ENCODE measurements around the gene TNKS2.

Gene TNKS2

GRCh38 chr10:91800756-91801155 is 2.5 kb downstream of the TNKS2 start:
- Histone ChIP-seq H3K9me3 (ENCODE audit: insufficient read depth, low read depth, low read length) (no peaks in the 10 kb centered on the region), H3K9me2 (replicated peaks; ENCODE audit: low read depth, low read length) (no peaks in the 10 kb centered on the region), H3K79me2 (ENCODE audit: insufficient read depth, low read length) (peaks cover 87% of the 10 kb centered on the region), H3K4me1 (ENCODE audit: insufficient read depth, low read length, poor library complexity, severe bottlenecking) (peaks cover 73% of the 10 kb centered on the region), H3K4me3 (ENCODE audit: low read length, poor library complexity, severe bottlenecking) (peak overlapping the region; percentile 89), H4K20me1 (ENCODE audit: insufficient read depth, low read length, poor library complexity, severe bottlenecking) (peaks cover 66% of the 10 kb centered on the region), H3K36me3 (ENCODE audit: insufficient read depth, low read length) (peaks cover 10% of the 10 kb centered on the region; the same call in 1 of the 2 replicates), H3K27me3 (ENCODE audit: insufficient read depth, low read length, poor library complexity, severe bottlenecking) (no peaks in the 10 kb centered on the region), H3K9ac (ENCODE audit: low read depth, low read length, poor library complexity, severe bottlenecking) (peak overlapping the region; percentile 98), H2AFZ (ENCODE audit: low read length) (no peak overlapping the region), H3K4me2 (ENCODE audit: low read depth, low read length, poor library complexity, severe bottlenecking) (peak overlapping the region; percentile 95), H3F3A (ENCODE audit: low read depth) (no peaks in the 10 kb centered on the region)
- TF ChIP-seq, protein P1, sequence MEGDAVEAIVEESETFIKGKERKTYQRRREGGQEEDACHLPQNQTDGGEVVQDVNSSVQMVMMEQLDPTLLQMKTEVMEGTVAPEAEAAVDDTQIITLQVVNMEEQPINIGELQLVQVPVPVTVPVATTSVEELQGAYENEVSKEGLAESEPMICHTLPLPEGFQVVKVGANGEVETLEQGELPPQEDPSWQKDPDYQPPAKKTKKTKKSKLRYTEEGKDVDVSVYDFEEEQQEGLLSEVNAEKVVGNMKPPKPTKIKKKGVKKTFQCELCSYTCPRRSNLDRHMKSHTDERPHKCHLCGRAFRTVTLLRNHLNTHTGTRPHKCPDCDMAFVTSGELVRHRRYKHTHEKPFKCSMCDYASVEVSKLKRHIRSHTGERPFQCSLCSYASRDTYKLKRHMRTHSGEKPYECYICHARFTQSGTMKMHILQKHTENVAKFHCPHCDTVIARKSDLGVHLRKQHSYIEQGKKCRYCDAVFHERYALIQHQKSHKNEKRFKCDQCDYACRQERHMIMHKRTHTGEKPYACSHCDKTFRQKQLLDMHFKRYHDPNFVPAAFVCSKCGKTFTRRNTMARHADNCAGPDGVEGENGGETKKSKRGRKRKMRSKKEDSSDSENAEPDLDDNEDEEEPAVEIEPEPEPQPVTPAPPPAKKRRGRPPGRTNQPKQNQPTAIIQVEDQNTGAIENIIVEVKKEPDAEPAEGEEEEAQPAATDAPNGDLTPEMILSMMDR (conservative IDR thresholded peaks at IDR 0.05; ENCODE audit: low read length): no peak
- TF ChIP-seq EZH2phosphoT487 (IDR thresholded peaks at IDR 0.05; ENCODE audit: borderline replicate concordance): no peak

DNA sequence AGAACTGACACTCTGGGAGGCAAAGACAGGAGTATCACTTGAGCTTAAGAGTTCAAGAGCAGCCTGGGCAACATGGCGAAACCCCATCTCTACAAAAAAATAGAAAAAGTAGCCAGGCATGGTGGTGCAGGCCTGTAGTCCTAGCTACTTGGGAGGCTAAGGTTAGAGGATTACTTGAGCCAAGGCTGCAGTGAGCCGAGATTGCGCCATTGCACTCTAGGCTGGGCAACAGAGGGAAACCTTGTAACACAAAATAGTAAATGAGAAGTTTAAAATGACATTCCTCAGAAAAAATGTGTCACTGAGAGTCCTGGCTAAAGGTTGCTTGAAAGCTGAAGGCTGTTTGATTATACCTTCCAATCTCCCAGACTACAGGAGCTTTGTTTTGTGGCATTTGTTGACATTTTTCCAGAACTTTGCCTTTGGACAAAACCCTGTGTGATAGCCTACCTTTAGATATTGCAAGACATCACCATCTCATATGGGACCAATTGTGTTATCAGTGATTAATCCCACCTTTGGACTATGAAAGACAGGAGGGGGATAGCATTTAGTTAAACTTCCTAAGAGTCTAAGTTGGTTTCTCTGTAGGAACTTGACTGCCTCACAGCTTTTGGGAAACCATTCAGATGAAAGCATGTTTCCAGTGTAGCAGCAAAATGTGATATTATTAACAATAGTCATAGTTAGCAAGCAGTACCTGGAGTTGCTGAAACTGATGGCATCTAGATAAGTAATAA is 5.3 kb downstream of the TNKS2 start:
- Histone ChIP-seq H3K9ac (ENCODE audit: low read depth, low read length, poor library complexity, severe bottlenecking) (peak overlapping the region; percentile 8), H3K36me3 (ENCODE audit: insufficient read depth, low read length) (peaks cover 10% of the 10 kb centered on the region; the same call in 1 of the 2 replicates)
- TF ChIP-seq EZH2phosphoT487 (IDR thresholded peaks at IDR 0.05; ENCODE audit: borderline replicate concordance): no peak
- TF ChIP-seq, protein P1 (conservative IDR thresholded peaks at IDR 0.05; ENCODE audit: low read length): no peak

GRCh38 chr10:91804126-91804510 is 5.9 kb downstream of the TNKS2 start:
- Histone ChIP-seq H3K9me3 (ENCODE audit: insufficient read depth, low read depth, low read length) (no peaks in the 10 kb centered on the region), H4K20me1 (ENCODE audit: insufficient read depth, low read length, poor library complexity, severe bottlenecking) (peaks cover 72% of the 10 kb centered on the region), H3K9me2 (replicated peaks; ENCODE audit: low read depth, low read length) (no peaks in the 10 kb centered on the region), H2AFZ (ENCODE audit: low read length) (no peak overlapping the region), H3K27me3 (ENCODE audit: insufficient read depth, low read length, poor library complexity, severe bottlenecking) (no peaks in the 10 kb centered on the region), H3K4me2 (ENCODE audit: low read depth, low read length, poor library complexity, severe bottlenecking) (peak overlapping the region; percentile 95), H3K4me1 (ENCODE audit: insufficient read depth, low read length, poor library complexity, severe bottlenecking) (peaks cover 62% of the 10 kb centered on the region), H3K79me2 (ENCODE audit: insufficient read depth, low read length) (peaks cover 87% of the 10 kb centered on the region), H3K36me3 (ENCODE audit: insufficient read depth, low read length) (peaks cover 10% of the 10 kb centered on the region; the same call in 1 of the 2 replicates), H3F3A (ENCODE audit: low read depth) (no peaks in the 10 kb centered on the region), H3K4me3 (ENCODE audit: low read length, poor library complexity, severe bottlenecking) (peak overlapping the region; percentile 89), H3K9ac (ENCODE audit: low read depth, low read length, poor library complexity, severe bottlenecking) (peak overlapping the region; percentile 8)
- TF ChIP-seq, protein P1 (conservative IDR thresholded peaks at IDR 0.05; ENCODE audit: low read length): no peak
- TF ChIP-seq EZH2phosphoT487 (IDR thresholded peaks at IDR 0.05; ENCODE audit: borderline replicate concordance): no peak

More for the DNA sequence above, 5.3 kb downstream of the TNKS2 start:
- Histone ChIP-seq H3F3A (ENCODE audit: low read depth) (no peaks in the 10 kb centered on the region), H4K20me1 (ENCODE audit: insufficient read depth, low read length, poor library complexity, severe bottlenecking) (peaks cover 72% of the 10 kb centered on the region), H3K9me3 (ENCODE audit: insufficient read depth, low read depth, low read length) (no peaks in the 10 kb centered on the region), H3K9me2 (replicated peaks; ENCODE audit: low read depth, low read length) (no peaks in the 10 kb centered on the region), H3K4me3 (ENCODE audit: low read length, poor library complexity, severe bottlenecking) (peak overlapping the region; percentile 89), H2AFZ (ENCODE audit: low read length) (no peak overlapping the region), H3K27me3 (ENCODE audit: insufficient read depth, low read length, poor library complexity, severe bottlenecking) (no peaks in the 10 kb centered on the region), H3K4me2 (ENCODE audit: low read depth, low read length, poor library complexity, severe bottlenecking) (peak overlapping the region; percentile 95), H3K4me1 (ENCODE audit: insufficient read depth, low read length, poor library complexity, severe bottlenecking) (peaks cover 62% of the 10 kb centered on the region), H3K79me2 (ENCODE audit: insufficient read depth, low read length) (peaks cover 87% of the 10 kb centered on the region)

Measured in Loucy (cell line).